ENCODE measurements around the gene PTH1R.

DNA sequence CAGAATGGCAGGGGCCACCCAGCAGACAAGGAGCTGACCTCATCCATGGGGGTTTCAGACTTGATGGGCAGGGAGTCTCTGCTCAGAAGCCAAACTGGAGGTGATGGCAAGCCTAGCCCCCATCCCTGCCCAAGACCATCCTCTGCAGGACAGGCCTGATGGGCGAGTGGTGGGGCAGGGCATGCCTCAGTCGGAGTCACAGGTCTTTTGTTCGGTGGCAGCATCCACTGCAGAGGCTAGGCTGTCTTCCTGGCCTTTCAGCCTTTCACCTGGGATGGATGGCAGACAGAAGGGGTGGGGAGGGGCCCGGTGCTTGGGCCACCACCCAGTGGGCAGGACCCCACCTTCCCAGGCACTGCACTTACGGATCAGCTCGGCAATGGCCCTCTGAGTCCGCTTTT, 44.4 kb downstream of the PTH1R start:
- TF ChIP-seq CTCF (IDR thresholded peaks at IDR 0.05) (no peak), POLR2A (IDR thresholded peaks at IDR 0.05) (no peak)

Data from esophagus squamous epithelium (tissue), 4 donors.